ENCODE results near the gene CYTH4.

DNA sequence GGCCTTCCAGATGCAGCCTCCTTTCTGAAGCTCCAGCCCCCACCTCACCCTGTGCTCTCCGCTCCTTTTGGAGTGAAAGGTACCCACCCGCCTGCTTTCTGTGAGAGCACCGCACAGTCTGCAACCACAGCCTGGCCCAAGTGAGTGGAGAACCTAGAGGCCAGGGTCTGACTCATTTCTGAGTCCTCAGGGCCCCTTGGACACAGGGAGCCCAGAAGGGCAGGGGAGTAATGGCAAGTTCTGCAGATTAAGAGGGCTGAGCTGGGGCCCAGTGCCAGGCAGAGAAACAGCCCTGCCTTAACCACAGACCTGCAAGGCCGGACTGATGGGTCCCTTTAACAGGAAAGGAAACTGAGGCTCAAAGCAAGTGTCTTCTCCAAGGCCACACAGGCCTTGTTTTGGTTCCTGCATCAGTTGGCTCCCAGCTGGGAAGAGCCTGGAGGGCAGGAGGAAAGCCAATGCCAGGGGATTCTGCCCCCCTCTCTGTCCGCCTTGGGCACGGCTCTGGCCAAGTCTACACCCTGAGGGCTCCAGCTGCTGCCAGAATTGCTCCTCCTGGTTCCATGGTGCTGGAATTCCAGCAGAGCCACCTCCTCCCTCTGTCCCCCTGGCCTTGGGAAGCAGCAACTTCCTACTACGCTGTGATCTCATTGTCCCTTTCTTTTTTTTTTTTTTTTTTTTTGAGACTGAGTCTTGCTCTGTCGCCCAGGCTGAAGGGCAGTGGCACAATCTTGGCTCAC, 55.1 kb downstream of the CYTH4 start:
- TF ChIP-seq, protein P1, sequence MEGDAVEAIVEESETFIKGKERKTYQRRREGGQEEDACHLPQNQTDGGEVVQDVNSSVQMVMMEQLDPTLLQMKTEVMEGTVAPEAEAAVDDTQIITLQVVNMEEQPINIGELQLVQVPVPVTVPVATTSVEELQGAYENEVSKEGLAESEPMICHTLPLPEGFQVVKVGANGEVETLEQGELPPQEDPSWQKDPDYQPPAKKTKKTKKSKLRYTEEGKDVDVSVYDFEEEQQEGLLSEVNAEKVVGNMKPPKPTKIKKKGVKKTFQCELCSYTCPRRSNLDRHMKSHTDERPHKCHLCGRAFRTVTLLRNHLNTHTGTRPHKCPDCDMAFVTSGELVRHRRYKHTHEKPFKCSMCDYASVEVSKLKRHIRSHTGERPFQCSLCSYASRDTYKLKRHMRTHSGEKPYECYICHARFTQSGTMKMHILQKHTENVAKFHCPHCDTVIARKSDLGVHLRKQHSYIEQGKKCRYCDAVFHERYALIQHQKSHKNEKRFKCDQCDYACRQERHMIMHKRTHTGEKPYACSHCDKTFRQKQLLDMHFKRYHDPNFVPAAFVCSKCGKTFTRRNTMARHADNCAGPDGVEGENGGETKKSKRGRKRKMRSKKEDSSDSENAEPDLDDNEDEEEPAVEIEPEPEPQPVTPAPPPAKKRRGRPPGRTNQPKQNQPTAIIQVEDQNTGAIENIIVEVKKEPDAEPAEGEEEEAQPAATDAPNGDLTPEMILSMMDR (IDR thresholded peaks at IDR 0.05): no peak
- no peak for TF ChIP-seq EZH2 (IDR thresholded peaks at IDR 0.05)

All from neural progenitor cell (in vitro differentiated cells).